Endothelial cell of hepatic sinusoid (primary cell): Measurements from ENCODE around the gene TIAM2.

Experiments
- in situ Hi-C: cut with HindIII; loops from 2 replicates; pipeline ENCODE4 v1.10.0; 2017; ENCODE audit warnings: low sequenced_read_pairs

The TIAM2 gene

GRCh38 chr6:155250701-155251381, 255.7 kb downstream of the TIAM2 start:
- in situ Hi-C loops, result loop anchor here (25.0 kb wide), 1 partner anchor 314 kb away; no protein-coding TSS in a partner anchor

GRCh38 chr6:155252581-155252980, 257.5 kb downstream of the TIAM2 start:
- in situ Hi-C loops, result loop anchor here (25.0 kb wide), 1 partner anchor 315 kb away; no protein-coding TSS in a partner anchor

GRCh38 chr6:155253337-155253736, 258.2 kb downstream of the TIAM2 start:
- in situ Hi-C loops, result loop anchor here (25.0 kb wide), 1 partner anchor 316 kb away; no protein-coding TSS in a partner anchor

GRCh38 chr6:155254139-155254538, 259.0 kb downstream of the TIAM2 start:
- in situ Hi-C loops, result loop anchor here (25.0 kb wide), 1 partner anchor 317 kb away; no protein-coding TSS in a partner anchor

- in situ Hi-C loops, result loop anchor here (5.0 to 25.0 kb wide), 2 partner anchors 79 to 319 kb away; no protein-coding TSS in a partner anchor
Observed at GRCh38 chr6:155256122-155256795, 261.1 kb downstream of the TIAM2 start.

GRCh38 chr6:155257796-155258195, 262.7 kb downstream of the TIAM2 start:
- in situ Hi-C loops, result loop anchor here (5.0 to 25.0 kb wide), 2 partner anchors 80 to 320 kb away; no protein-coding TSS in a partner anchor

- in situ Hi-C loops, result loop anchor here (5.0 to 25.0 kb wide), 2 partner anchors 82 to 322 kb away; no protein-coding TSS in a partner anchor
Observed at GRCh38 chr6:155259204-155259603, 264.1 kb downstream of the TIAM2 start.

DNA sequence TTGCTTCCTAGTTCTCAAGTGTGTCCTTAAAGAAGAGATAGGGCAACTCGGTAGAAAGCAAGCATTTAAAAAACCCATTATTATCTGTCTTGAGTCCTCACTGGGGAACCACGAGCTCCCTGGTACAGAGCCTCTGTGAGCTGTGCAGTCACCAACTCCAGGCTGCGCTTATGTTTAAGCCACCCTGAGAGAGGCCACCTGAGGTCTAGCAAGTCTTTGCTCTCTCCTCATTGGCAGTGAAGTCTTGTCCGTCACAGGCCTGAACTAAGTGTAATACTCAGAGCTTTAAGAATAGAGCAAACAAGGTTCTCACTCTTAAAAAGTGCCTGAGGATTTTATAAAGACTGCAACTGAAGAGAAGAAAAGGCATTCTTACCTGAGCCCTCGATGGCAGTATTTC, 264.8 kb downstream of the TIAM2 start:
- in situ Hi-C loops, result loop anchor here (5.0 to 25.0 kb wide), 2 partner anchors 83 to 323 kb away; no protein-coding TSS in a partner anchor

- in situ Hi-C loops, result loop anchor here (25.0 kb wide), 1 partner anchor 323 kb away; no protein-coding TSS in a partner anchor
Observed at GRCh38 chr6:155260686-155261085, 265.6 kb downstream of the TIAM2 start.

- in situ Hi-C loops, result loop anchor here (25.0 kb wide), 1 partner anchor 324 kb away; no protein-coding TSS in a partner anchor
Observed at GRCh38 chr6:155261111-155261900, 266.2 kb downstream of the TIAM2 start.

GRCh38 chr6:155262655-155263054, 267.5 kb downstream of the TIAM2 start:
- in situ Hi-C loops, result loop anchor here (25.0 kb wide), 1 partner anchor 325 kb away; no protein-coding TSS in a partner anchor

DNA sequence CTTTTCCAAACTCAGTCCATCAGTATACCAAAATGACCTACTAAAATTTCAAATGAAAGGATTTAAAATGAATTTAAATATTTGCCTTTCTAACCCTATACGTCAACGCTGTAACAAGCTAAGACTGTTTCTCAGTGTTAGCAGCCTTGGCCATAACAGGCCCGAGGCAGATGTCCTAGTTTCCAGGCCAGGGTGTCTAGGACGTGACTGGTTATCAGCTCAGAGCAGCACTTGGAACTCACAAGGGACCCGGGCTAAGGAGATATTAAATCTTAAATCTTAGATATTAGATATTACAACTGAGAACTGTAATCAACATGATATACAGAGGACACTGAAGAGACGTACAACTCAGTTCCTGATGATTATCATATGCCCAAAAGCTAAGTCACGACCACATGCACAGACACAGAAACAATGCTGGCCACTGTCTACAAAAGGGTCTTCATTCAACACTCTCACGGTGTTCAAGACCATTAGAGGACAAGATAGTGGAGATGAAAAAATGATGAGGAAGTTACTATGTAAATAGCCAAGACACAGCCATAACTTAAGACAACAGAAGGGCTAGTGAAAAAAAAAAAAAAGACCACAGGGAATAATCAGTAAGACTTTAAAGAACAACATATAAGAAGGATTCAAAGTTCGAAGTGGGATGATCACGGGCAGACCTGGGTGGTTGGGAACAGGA, 268.4 kb downstream of the TIAM2 start, which contains the start of gene CLDN20:
Gene CLDN20 (plus strand): TSS at position 641 of the 691 bp plus-strand sequence. CDS start 11,707 bp downstream, outside the sequence.
- in situ Hi-C loops, result loop anchor here (25.0 kb wide), 1 partner anchor 326 kb away; no protein-coding TSS in a partner anchor

DNA sequence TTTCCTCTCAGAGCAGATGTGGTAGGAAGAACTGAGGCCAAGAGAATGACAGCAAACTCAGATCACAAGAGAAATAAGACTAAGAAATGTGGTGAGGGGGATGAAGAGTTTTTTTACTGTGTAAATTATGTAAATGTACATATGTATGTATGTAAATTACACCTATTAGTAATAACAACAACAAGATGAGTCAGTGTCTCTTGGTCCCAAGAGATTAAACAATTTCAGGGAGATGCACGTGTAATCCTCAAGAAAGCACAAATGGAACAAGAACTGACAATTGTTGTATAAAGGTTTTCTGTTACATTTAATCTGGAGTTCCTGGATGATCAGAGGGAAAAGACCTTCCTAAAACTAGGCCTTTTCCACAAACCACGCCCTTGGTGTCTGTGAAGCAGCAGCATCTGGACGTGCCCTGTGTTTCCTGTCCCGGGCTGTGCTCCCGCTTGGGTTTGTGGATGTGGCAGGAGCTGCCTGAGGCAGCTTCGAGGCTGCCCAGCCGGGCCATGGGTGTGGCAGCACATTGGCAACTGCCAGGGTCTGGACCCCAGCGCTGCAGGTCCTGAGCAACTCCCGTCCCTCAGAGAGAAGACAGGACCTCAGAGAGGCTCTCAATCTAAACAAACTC, 269.7 kb downstream of the TIAM2 start:
- in situ Hi-C loops, result loop anchor here (25.0 kb wide), 1 partner anchor 328 kb away; no protein-coding TSS in a partner anchor

DNA sequence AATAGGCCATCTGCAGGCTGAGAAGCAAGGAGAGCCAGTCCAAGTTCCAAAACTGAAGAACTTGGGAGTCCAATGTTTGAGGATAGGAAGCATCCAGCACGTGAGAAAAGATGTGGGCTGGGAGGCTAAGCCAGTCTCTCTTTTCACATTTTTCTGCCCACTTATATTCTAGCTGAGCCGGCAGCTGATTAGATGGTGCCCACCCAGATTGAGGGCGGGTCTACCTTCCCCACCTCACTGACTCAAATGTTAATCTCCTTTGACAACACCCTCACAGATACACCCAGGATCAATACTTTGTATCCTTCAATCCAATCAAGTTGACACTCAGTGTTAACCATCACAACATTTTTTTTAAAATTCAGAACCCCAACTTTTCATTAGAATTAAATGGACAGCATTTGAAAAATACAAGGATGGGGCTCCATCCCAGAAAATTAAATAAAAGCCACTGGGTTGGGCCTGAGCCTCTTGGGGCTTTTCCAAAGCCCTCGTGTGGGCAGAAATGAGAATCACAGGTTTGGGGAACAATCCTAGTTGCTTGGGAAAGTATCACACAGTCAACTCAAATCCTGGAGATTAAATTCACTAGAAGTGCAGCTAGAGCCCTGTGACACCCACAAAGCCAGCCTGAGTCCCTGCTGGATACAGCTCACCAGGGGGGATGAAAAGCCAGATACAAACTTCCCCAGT, 270.9 kb downstream of the TIAM2 start:
- in situ Hi-C loops, result loop anchor here (25.0 kb wide), 1 partner anchor 329 kb away; no protein-coding TSS in a partner anchor

GRCh38 chr6:155267411-155267810, 272.3 kb downstream of the TIAM2 start:
- in situ Hi-C loops, result loop anchor here (25.0 kb wide), 1 partner anchor 330 kb away; no protein-coding TSS in a partner anchor

- in situ Hi-C loops, result loop anchor here (25.0 kb wide), 1 partner anchor 331 kb away; no protein-coding TSS in a partner anchor
Observed at GRCh38 chr6:155268088-155268867, 273.2 kb downstream of the TIAM2 start.

DNA sequence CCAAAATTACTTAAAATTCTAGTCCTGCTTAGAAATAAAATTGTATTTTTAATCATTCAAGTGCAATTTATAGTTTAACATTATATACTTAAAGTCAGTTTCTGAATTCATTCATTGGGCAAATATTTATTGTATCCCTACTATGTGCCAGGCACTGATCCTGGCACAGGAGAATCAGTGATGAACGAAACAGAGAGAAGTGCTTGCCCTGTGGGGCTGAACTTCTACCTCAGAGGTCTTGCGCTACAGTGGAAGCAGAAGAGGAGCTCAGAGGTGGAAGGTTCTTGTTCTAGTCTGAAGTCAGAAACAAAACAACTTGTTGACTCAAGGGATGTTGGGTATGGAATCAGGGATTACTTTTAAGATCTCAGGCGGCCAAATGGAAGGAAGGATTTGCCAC, 274.6 kb downstream of the TIAM2 start:
- in situ Hi-C loops, result loop anchor here (25.0 kb wide), 1 partner anchor 332 kb away; no protein-coding TSS in a partner anchor
